ENCODE results near the gene UBE4B.

- TF ChIP-seq POLR2A (IDR thresholded peaks at IDR 0.05) (no peak), CTCF (IDR thresholded peaks at IDR 0.05) (no peak)
These were observed 139.4 kb downstream of the UBE4B start for GRCh38 chr1:10171995-10172669.
